WTC11 (cell line): ENCODE measurements around the gene MRGPRX2. TPM values are rescaled to one million over a fixed set of nuclear protein-coding genes. Genes with fewer than 3 reads are reported as not detected.

Source experiments
- ATAC-seq: fragments of 200-7000 bp; cut with Tn5 transposase; 2 replicates; pipeline ENCODE4 v1.10.0; 2021; ENCODE audit warnings: mild to moderate bottlenecking, moderate library complexity
- CTCF ChIA-PET: fragments of 300-600 bp; sonication (Branson Sonifier 250); formaldehyde crosslinking; loops from one replicate; lab custom pipeline; 2021; ENCODE audit warnings: antibody characterized with exemption; lab: Charles Lee
- POLR2A ChIA-PET: fragments of 350-600 bp; sonication (Branson Sonifier 250); formaldehyde crosslinking; loops from one replicate; lab custom pipeline; 2021; ENCODE audit warnings: antibody characterized with exemption; lab: Charles Lee
- DNase-seq: peaks from one replicate; pipeline ENCODE4 v3.0.0; 2021; ENCODE audit warnings: low spot score
- H3K27ac Mint-ChIP-seq: 2 replicates; pipeline ENCODE4 v1.8.0; 2021; ENCODE audit warnings: mixed read lengths
- H3K27me3 Mint-ChIP-seq: 2 replicates; pipeline ENCODE4 v1.8.0; 2021; ENCODE audit warnings: low read depth, mild to moderate bottlenecking, moderate library complexity, mixed read lengths
- H3K36me3 Mint-ChIP-seq: 2 replicates; pipeline ENCODE4 v1.8.0; 2021; ENCODE audit warnings: mixed read lengths
- H3K4me1 Mint-ChIP-seq: 2 replicates; pipeline ENCODE4 v1.8.0; 2022; ENCODE audit warnings: mixed read lengths
- H3K4me3 Mint-ChIP-seq: 2 replicates; pipeline ENCODE4 v1.8.0; 2021; ENCODE audit warnings: mild to moderate bottlenecking, moderate library complexity, mixed read lengths
- H3K9me3 Mint-ChIP-seq: 2 replicates; pipeline ENCODE4 v1.8.0; 2021; ENCODE audit warnings: mixed read lengths
- ATF1 ChIP-seq: sonication (generic); formaldehyde crosslinking; IDR thresholded peaks from 2 replicates; pipeline ENCODE4 v1.8.1; 2023; ENCODE audit warnings: mild to moderate bottlenecking, moderate library complexity, missing genetic modification reagents
- ATF2 ChIP-seq: sonication (generic); formaldehyde crosslinking; IDR thresholded peaks from 2 replicates; pipeline ENCODE4 v1.8.1; 2022; ENCODE audit warnings: low read depth, missing genetic modification reagents, borderline replicate concordance
- CTCF ChIP-seq: fragments of 200-600 bp; IDR thresholded peaks from 2 replicates; pipeline ENCODE4 v1.8.0; 2022; ENCODE audit warnings: antibody characterized with exemption
- FOXP4 ChIP-seq: sonication (generic); formaldehyde crosslinking; IDR thresholded peaks from 2 replicates; pipeline ENCODE4 v1.8.0; 2022; ENCODE audit warnings: mild to moderate bottlenecking, missing genetic modification reagents
- NFATC4 ChIP-seq: fragments of 250-450 bp; sonication (Bioruptor Pico); IDR thresholded peaks from 2 replicates; pipeline ENCODE4 v1.9.0; 2021; ENCODE audit warnings: mild to moderate bottlenecking
- NR1H2 ChIP-seq: sonication (generic); formaldehyde crosslinking; IDR thresholded peaks from 2 replicates; pipeline ENCODE4 v1.9.0; 2021; ENCODE audit warnings: mild to moderate bottlenecking, moderate library complexity, missing genetic modification reagents
- NR3C1 ChIP-seq: sonication (generic); formaldehyde crosslinking; conservative IDR thresholded peaks from 2 replicates; pipeline ENCODE4 v1.8.1; 2023; ENCODE audit warnings: low read depth, mild to moderate bottlenecking, missing genetic modification reagents
- RELA ChIP-seq: sonication (generic); formaldehyde crosslinking; IDR thresholded peaks from 2 replicates; pipeline ENCODE4 v1.8.1; 2022; ENCODE audit warnings: missing genetic modification reagents, mild to moderate bottlenecking, borderline replicate concordance
- RORB ChIP-seq: fragments of 250-450 bp; sonication (Bioruptor Pico); IDR thresholded peaks from 2 replicates; pipeline ENCODE4 v1.9.0; 2021; ENCODE audit warnings: mild to moderate bottlenecking
- TP53 ChIP-seq: sonication (generic); formaldehyde crosslinking; IDR thresholded peaks from 2 replicates; pipeline ENCODE4 v1.8.1; 2023; ENCODE audit warnings: mild to moderate bottlenecking, missing genetic modification reagents
- ZNF121 ChIP-seq: sonication (generic); formaldehyde crosslinking; IDR thresholded peaks from 2 replicates; pipeline ENCODE4 v1.8.0; 2023; ENCODE audit warnings: missing genetic modification reagents
- ZNF232 ChIP-seq: sonication (generic); formaldehyde crosslinking; IDR thresholded peaks from 2 replicates; pipeline ENCODE4 v1.8.0; 2022; ENCODE audit warnings: mild to moderate bottlenecking, missing genetic modification reagents
- ZNF263 ChIP-seq: sonication (generic); formaldehyde crosslinking; IDR thresholded peaks from 2 replicates; pipeline ENCODE4 v1.8.1; 2022; ENCODE audit warnings: low read depth, mild to moderate bottlenecking, moderate library complexity, missing genetic modification reagents
- total RNA-seq: library from RNA; stranded (reverse); gene quantifications from 3 replicates; pipeline ENCODE4 v1.2.3, GENCODE V29; 2021
- TF ChIP-seq, protein P1 (sequence below): sonication (generic); formaldehyde crosslinking; IDR thresholded peaks from 2 replicates; pipeline ENCODE4 v1.8.0; 2022; ENCODE audit warnings: mild to moderate bottlenecking, missing genetic modification reagents
- TF ChIP-seq, protein P2 (sequence below): sonication (generic); formaldehyde crosslinking; IDR thresholded peaks from 2 replicates; pipeline ENCODE4 v1.8.1; 2023; ENCODE audit warnings: mild to moderate bottlenecking, missing genetic modification reagents
- TF ChIP-seq, protein P3 (sequence below): fragments of 250-450 bp; sonication (Bioruptor Pico); IDR thresholded peaks from 2 replicates; pipeline ENCODE4 v2.1.2; 2022; ENCODE audit warnings: mild to moderate bottlenecking, moderate library complexity

The MRGPRX2 gene
- total RNA-seq, 1 experiment from 2014 or later, result not detected

DNA sequence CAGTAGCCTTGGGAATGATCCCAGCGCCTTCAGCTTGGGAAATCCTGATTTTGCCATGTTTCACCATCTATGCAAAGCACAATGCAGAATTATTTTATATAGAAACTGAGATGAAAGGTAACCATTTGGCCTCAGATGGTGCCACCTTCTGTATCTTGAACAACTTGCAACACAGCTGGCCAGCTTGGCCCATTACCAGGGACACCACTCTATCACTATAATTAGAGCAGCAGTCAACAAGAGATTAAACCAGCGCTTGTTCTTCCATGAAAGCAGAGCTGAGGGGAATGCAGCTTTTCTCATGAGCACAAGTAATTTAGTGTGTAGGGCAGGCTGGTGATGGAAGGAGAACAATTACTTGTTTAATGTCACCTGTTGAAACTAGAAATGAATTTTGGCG lies 49.8 kb upstream of the MRGPRX2 start:
- Mint-ChIP-seq H3K27me3 (peaks cover 6% of the 10 kb centered on the region; the same call in 1 of the 2 replicates), H3K4me1 (peaks cover 6% of the 10 kb centered on the region), H3K4me3 (no peak overlapping the region), H3K36me3 (no peaks in the 10 kb centered on the region), H3K9me3 (0 out of 2 replicates have a peak, but pooled peaks cover 3% of the 10 kb centered on the region), H3K27ac (no peak overlapping the region)
- ChIA-PET CTCF (interaction anchor here (0.5 to 1.7 kb wide), 3 partner anchors 34 to 1721 kb away, joined by 3 to 8 read pairs (median 4); no protein-coding TSS in a partner anchor), POLR2A (no interaction called here)
- ATAC-seq, result no peak
- TF ChIP-seq ZNF232 (CRISPR knock-in tag), result no peak
- no peak for TF ChIP-seq ZNF263
- TF ChIP-seq, protein P1, sequence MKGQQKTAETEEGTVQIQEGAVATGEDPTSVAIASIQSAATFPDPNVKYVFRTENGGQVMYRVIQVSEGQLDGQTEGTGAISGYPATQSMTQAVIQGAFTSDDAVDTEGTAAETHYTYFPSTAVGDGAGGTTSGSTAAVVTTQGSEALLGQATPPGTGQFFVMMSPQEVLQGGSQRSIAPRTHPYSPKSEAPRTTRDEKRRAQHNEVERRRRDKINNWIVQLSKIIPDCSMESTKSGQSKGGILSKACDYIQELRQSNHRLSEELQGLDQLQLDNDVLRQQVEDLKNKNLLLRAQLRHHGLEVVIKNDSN (CRISPR knock-in tag), result no peak
- no peak for TF ChIP-seq NFATC4 (CRISPR knock-in tag)
- no peak for DNase-seq

- ChIA-PET CTCF (no interaction called here), POLR2A (no interaction called here)
- Mint-ChIP-seq H3K4me1 (peaks cover 15% of the 10 kb centered on the region), H3K4me3 (no peak overlapping the region), H3K36me3 (no peaks in the 10 kb centered on the region), H3K27me3 (peaks cover 2% of the 10 kb centered on the region; the same call in 1 of the 2 replicates), H3K27ac (no peak overlapping the region), H3K9me3 (0 out of 2 replicates have a peak, but pooled peaks cover 3% of the 10 kb centered on the region)
- no peak for TF ChIP-seq NR1H2 (CRISPR knock-in tag)
- no peak for TF ChIP-seq RORB (CRISPR knock-in tag)
- no peak for TF ChIP-seq RELA
- no peak for TF ChIP-seq ZNF121
- TF ChIP-seq CTCF, result no peak
- TF ChIP-seq, protein P2, sequence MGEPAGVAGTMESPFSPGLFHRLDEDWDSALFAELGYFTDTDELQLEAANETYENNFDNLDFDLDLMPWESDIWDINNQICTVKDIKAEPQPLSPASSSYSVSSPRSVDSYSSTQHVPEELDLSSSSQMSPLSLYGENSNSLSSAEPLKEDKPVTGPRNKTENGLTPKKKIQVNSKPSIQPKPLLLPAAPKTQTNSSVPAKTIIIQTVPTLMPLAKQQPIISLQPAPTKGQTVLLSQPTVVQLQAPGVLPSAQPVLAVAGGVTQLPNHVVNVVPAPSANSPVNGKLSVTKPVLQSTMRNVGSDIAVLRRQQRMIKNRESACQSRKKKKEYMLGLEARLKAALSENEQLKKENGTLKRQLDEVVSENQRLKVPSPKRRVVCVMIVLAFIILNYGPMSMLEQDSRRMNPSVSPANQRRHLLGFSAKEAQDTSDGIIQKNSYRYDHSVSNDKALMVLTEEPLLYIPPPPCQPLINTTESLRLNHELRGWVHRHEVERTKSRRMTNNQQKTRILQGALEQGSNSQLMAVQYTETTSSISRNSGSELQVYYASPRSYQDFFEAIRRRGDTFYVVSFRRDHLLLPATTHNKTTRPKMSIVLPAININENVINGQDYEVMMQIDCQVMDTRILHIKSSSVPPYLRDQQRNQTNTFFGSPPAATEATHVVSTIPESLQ (CRISPR knock-in tag), result no peak
- no peak for TF ChIP-seq TP53
- TF ChIP-seq, protein P3, sequence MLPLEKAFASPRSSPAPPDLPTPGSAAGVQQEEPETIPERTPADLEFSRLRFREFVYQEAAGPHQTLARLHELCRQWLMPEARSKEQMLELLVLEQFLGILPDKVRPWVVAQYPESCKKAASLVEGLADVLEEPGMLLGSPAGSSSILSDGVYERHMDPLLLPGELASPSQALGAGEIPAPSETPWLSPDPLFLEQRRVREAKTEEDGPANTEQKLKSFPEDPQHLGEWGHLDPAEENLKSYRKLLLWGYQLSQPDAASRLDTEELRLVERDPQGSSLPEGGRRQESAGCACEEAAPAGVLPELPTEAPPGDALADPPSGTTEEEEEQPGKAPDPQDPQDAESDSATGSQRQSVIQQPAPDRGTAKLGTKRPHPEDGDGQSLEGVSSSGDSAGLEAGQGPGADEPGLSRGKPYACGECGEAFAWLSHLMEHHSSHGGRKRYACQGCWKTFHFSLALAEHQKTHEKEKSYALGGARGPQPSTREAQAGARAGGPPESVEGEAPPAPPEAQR (CRISPR knock-in tag), result no peak
- no peak for TF ChIP-seq ATF2
- no peak for TF ChIP-seq NR3C1 (CRISPR knock-in tag)
- TF ChIP-seq, protein P1 (CRISPR knock-in tag), result no peak
- TF ChIP-seq FOXP4 (CRISPR knock-in tag), result no peak
- no peak for TF ChIP-seq ATF1
- no peak for ATAC-seq
- no peak for DNase-seq
These were observed 46.6 kb upstream of the MRGPRX2 start for GRCh38 chr11:19107125-19107524.
